ENCODE results near the gene RITA1.

Gene RITA1

GRCh38 chr12:113234483-113234882 lies 49.0 kb downstream of the RITA1 start:
- ATAC-seq (replicated peaks; ENCODE audit: extremely low read depth, poor library complexity, severe bottlenecking) (no peak), DNase-seq (ENCODE audit: low spot score in 2 of 2) (no peak)
- H3K36me3 Mint-ChIP-seq (ENCODE audit: insufficient read depth), result peaks cover 5% of the 10 kb centered on the region
- H3K4me1 Mint-ChIP-seq, result peaks cover 24% of the 10 kb centered on the region
- H3K27me3 Mint-ChIP-seq, result no peaks in the 10 kb centered on the region
- no peaks in the 10 kb centered on the region for H3K9me3 Mint-ChIP-seq
- H3K27ac Mint-ChIP-seq (ENCODE audit: low read depth), result no peak overlapping the region
- no peak overlapping the region for H3K4me3 Mint-ChIP-seq

GRCh38 chr12:113235976-113236375 lies 50.5 kb downstream of the RITA1 start:
- H3K4me1 Mint-ChIP-seq, result peaks cover 22% of the 10 kb centered on the region
- no peaks in the 10 kb centered on the region for H3K27me3 Mint-ChIP-seq
- H3K36me3 Mint-ChIP-seq (ENCODE audit: insufficient read depth), result peaks cover 8% of the 10 kb centered on the region
- no peak for DNase-seq (ENCODE audit: low spot score in 2 of 2)
- H3K9me3 Mint-ChIP-seq, result no peaks in the 10 kb centered on the region
- no peak for ATAC-seq (replicated peaks; ENCODE audit: extremely low read depth, poor library complexity, severe bottlenecking)
- H3K27ac Mint-ChIP-seq (ENCODE audit: low read depth), result no peak overlapping the region
- H3K4me3 Mint-ChIP-seq, result no peak overlapping the region

- no peaks in the 10 kb centered on the region for H3K9me3 Mint-ChIP-seq
- DNase-seq (ENCODE audit: low spot score in 2 of 2) (no peak), ATAC-seq (replicated peaks; ENCODE audit: extremely low read depth, poor library complexity, severe bottlenecking) (no peak)
- peaks cover 22% of the 10 kb centered on the region for H3K4me1 Mint-ChIP-seq
- H3K27me3 Mint-ChIP-seq, result no peaks in the 10 kb centered on the region
- no peak overlapping the region for H3K27ac Mint-ChIP-seq (ENCODE audit: low read depth)
- peaks cover 8% of the 10 kb centered on the region for H3K36me3 Mint-ChIP-seq (ENCODE audit: insufficient read depth)
- H3K4me3 Mint-ChIP-seq, result no peak overlapping the region
Measured at GRCh38 chr12:113236539-113237399, 51.2 kb downstream of the RITA1 start.

DNA sequence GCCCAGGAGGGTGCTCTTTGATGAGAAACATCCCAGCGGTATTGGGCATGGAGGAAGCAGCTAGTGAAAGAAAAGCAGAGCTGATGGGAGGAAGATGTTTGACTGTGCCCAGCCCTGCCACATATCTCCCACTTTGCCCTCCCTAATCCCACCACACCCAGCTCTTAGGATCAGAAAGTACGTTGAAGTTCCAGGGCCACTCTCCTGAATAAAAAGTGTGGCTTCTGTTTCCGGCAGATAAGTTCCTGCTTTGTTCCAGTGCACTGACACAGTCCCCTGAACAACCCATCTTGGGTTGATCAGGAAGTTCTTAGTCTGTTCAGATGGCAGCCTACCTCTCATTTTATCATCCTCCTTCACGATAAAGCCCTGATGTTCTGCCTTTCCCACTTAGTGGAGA lies 52.2 kb downstream of the RITA1 start:
- Mint-ChIP-seq H3K36me3 (ENCODE audit: insufficient read depth) (peaks cover 8% of the 10 kb centered on the region), H3K4me1 (peaks cover 20% of the 10 kb centered on the region), H3K27ac (ENCODE audit: low read depth) (no peak overlapping the region), H3K9me3 (no peaks in the 10 kb centered on the region), H3K27me3 (no peaks in the 10 kb centered on the region), H3K4me3 (no peak overlapping the region)
- no peak for DNase-seq (ENCODE audit: low spot score in 2 of 2)
- no peak for ATAC-seq (replicated peaks; ENCODE audit: extremely low read depth, poor library complexity, severe bottlenecking)

- ATAC-seq (replicated peaks; ENCODE audit: extremely low read depth, poor library complexity, severe bottlenecking) (no peak), DNase-seq (ENCODE audit: low spot score in 2 of 2) (no peak)
- Mint-ChIP-seq H3K4me1 (peaks cover 14% of the 10 kb centered on the region), H3K27ac (ENCODE audit: low read depth) (no peak overlapping the region), H3K4me3 (no peak overlapping the region), H3K36me3 (ENCODE audit: insufficient read depth) (peaks cover 8% of the 10 kb centered on the region), H3K9me3 (no peaks in the 10 kb centered on the region), H3K27me3 (no peaks in the 10 kb centered on the region)
Measured at GRCh38 chr12:113238309-113238708, 52.8 kb downstream of the RITA1 start.

GRCh38 chr12:113239288-113239771 lies 53.8 kb downstream of the RITA1 start:
- ATAC-seq (replicated peaks; ENCODE audit: extremely low read depth, poor library complexity, severe bottlenecking) (no peak), DNase-seq (ENCODE audit: low spot score in 2 of 2) (no peak)
- Mint-ChIP-seq H3K27me3 (no peaks in the 10 kb centered on the region), H3K9me3 (no peaks in the 10 kb centered on the region), H3K27ac (ENCODE audit: low read depth) (no peak overlapping the region), H3K4me3 (no peak overlapping the region), H3K4me1 (peaks cover 11% of the 10 kb centered on the region), H3K36me3 (ENCODE audit: insufficient read depth) (peaks cover 5% of the 10 kb centered on the region)

GRCh38 chr12:113239811-113240331 lies 54.4 kb downstream of the RITA1 start:
- Mint-ChIP-seq H3K4me1 (peaks cover 11% of the 10 kb centered on the region), H3K27ac (ENCODE audit: low read depth) (no peak overlapping the region), H3K27me3 (no peaks in the 10 kb centered on the region), H3K36me3 (ENCODE audit: insufficient read depth) (peaks cover 5% of the 10 kb centered on the region), H3K4me3 (no peak overlapping the region), H3K9me3 (no peaks in the 10 kb centered on the region)
- DNase-seq (ENCODE audit: low spot score in 2 of 2) (no peak), ATAC-seq (replicated peaks; ENCODE audit: extremely low read depth, poor library complexity, severe bottlenecking) (no peak)

DNA sequence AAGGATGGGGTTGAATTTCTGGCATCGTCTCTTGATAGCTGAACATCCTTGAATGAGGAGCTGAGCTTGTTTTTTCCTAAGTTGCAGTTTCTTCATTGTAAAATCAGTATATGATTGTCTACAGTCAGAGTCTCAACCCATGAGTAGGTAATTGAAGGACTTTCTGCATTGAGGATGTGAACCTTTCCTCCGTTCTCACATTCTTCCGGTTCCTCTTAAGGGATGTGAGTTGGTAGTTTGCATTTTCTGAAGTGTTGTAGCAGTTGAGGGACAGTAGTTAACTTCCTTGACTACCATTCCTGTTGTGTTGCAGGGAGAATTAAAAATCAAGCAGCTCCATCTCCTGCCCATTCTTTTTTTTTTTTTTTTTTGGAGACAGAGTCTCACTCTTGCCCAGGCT lies 54.9 kb downstream of the RITA1 start:
- peaks cover 10% of the 10 kb centered on the region for H3K4me1 Mint-ChIP-seq
- no peaks in the 10 kb centered on the region for H3K9me3 Mint-ChIP-seq
- no peak for DNase-seq (ENCODE audit: low spot score in 2 of 2)
- no peak overlapping the region for H3K27ac Mint-ChIP-seq (ENCODE audit: low read depth)
- no peak for ATAC-seq (replicated peaks; ENCODE audit: extremely low read depth, poor library complexity, severe bottlenecking)
- peaks cover 5% of the 10 kb centered on the region for H3K36me3 Mint-ChIP-seq (ENCODE audit: insufficient read depth)
- H3K27me3 Mint-ChIP-seq, result no peaks in the 10 kb centered on the region
- no peak overlapping the region for H3K4me3 Mint-ChIP-seq

- Mint-ChIP-seq H3K36me3 (ENCODE audit: insufficient read depth) (peaks cover 7% of the 10 kb centered on the region), H3K27ac (ENCODE audit: low read depth) (no peak overlapping the region), H3K4me1 (peaks cover 5% of the 10 kb centered on the region), H3K27me3 (no peaks in the 10 kb centered on the region), H3K9me3 (no peaks in the 10 kb centered on the region), H3K4me3 (no peak overlapping the region)
- ATAC-seq (replicated peaks; ENCODE audit: extremely low read depth, poor library complexity, severe bottlenecking), result no peak
- DNase-seq (ENCODE audit: low spot score in 2 of 2), result no peak
Measured at GRCh38 chr12:113241191-113242025, 55.9 kb downstream of the RITA1 start.
